ENCODE results near the gene SRP19. TPM values are rescaled to one million over a fixed set of nuclear protein-coding genes. Genes with fewer than 3 reads are reported as not detected.

The SRP19 gene
- total RNA-seq, 3 donors from 2014 or later: 22.0 to 32.0 (median 26.9) TPM

Other genes with a start within 250 kb of the SRP19 start
- 10 to 100 TPM; 42.7 to 62.8 (median 43.5) TPM for gene APC, start 123.4 kb upstream of the SRP19 start, total RNA-seq
- 10 to 100 TPM; 58.6 to 83.8 (median 75.7) TPM for gene REEP5, start 60.9 kb downstream of the SRP19 start, total RNA-seq
- gene DCP2, start 115.5 kb downstream of the SRP19 start, total RNA-seq: 10 to 100 TPM; 29.3 to 36.4 (median 35.4) TPM

Data from mucosa of descending colon (tissue), 3 donors.